ENCODE results near the gene HDAC4. TPM values are rescaled to one million over a fixed set of nuclear protein-coding genes. Genes with fewer than 3 reads are reported as not detected.

Gene HDAC4
- total and polyA plus RNA-seq, 4 donors, result 2.9 to 37.2 (median 4.4) TPM

- Histone ChIP-seq H3K4me3 (ENCODE audit: low read depth in 1 of 3, low read length in 3 of 3) (no peak overlapping the region), H3K27me3 (ENCODE audit: control insufficient read depth in 4 of 4, insufficient read depth in 4 of 4, low read length in 3 of 4) (no peaks in the 10 kb centered on the region), H3K9me3 (ENCODE audit: control insufficient read depth in 4 of 4, low read length in 3 of 4) (no peaks in the 10 kb centered on the region), H3K4me1 (ENCODE audit: control insufficient read depth in 4 of 4, insufficient read depth in 4 of 4, low read length in 3 of 4) (no peaks in the 10 kb centered on the region), H3K36me3 (ENCODE audit: control insufficient read depth in 4 of 4, insufficient read depth in 3 of 4, low read depth in 1 of 4, low read length in 3 of 4) (peaks cover 0 to 2% (median 0%) of the 10 kb centered on the region in 4 donors), H3K9ac (ENCODE audit: low read depth in 1 of 2, low read length in 2 of 2) (no peak overlapping the region), H3K27ac (ENCODE audit: low read depth in 1 of 2, low read length in 2 of 2) (no peak overlapping the region)
- 93% methylated on average over 10 of the region's 10 CpGs for WGBS
- TF ChIP-seq CTCF (IDR thresholded peaks at IDR 0.05; ENCODE audit: low read depth, low read length, missing input control) (no peak), RXRA (IDR thresholded peaks at IDR 0.05) (no peak), MAX (IDR thresholded peaks at IDR 0.05) (no peak), EGR1 (IDR thresholded peaks at IDR 0.05; ENCODE audit: low read depth in 2 of 2) (no peak), FOXA2 (IDR thresholded peaks at IDR 0.05) (no peak), ZBTB33 (IDR thresholded peaks at IDR 0.05) (no peak), FOXA1 (IDR thresholded peaks at IDR 0.05) (no peak), REST (IDR thresholded peaks at IDR 0.05) (no peak), HNF4G (IDR thresholded peaks at IDR 0.05) (no peak), TAF1 (conservative IDR thresholded peaks at IDR 0.05) (no peak), ATF3 (IDR thresholded peaks at IDR 0.05) (no peak), HNF4A (conservative IDR thresholded peaks at IDR 0.05) (no peak), GABPA (IDR thresholded peaks at IDR 0.05 in 1 of 2, conservative IDR thresholded peaks at IDR 0.05 in 1 of 2) (no peak), RAD21 (IDR thresholded peaks at IDR 0.05) (no peak), NR2F2 (IDR thresholded peaks at IDR 0.05) (no peak), SP1 (IDR thresholded peaks at IDR 0.05) (no peak)
- no peak for DNase-seq (ENCODE audit: low spot score)
Measured at GRCh38 chr2:239377591-239377990, 23.2 kb downstream of the HDAC4 start.
